OCI-LY3 (cell line): Measurements from ENCODE around the gene MT1HL1.

Experiments
- H2AFZ ChIP-seq: fragments of 200-600, 300-600 bp; shearing (Covaris generic); 2 replicates; pipeline ENCODE4 v1.6.0; 2014; ENCODE audit warnings: antibody characterized with exemption, low read depth, low read length
- H3K27ac ChIP-seq: fragments of 200-600, 300-600 bp; sonication (generic); 2 replicates; pipeline ENCODE4 v1.5.1; 2014; ENCODE audit warnings: mild to moderate bottlenecking, low read length, moderate library complexity, mixed read lengths
- H3K27me3 ChIP-seq: fragments of 200-600, 300-600 bp; sonication (generic); 2 replicates; pipeline ENCODE4 v1.6.1; 2014; ENCODE audit warnings: low read depth, low read length, mixed read lengths
- H3K36me3 ChIP-seq: fragments of 200-600, 300-600 bp; sonication (generic); replicated peaks from 2 replicates; pipeline ENCODE3; 2014; ENCODE audit warnings: low read depth, low read length, mixed read lengths
- H3K4me1 ChIP-seq: fragments of 300-600, 200-600 bp; sonication (generic); 2 replicates; pipeline ENCODE4 v1.6.1; 2014; ENCODE audit warnings: low read length, mixed read lengths
- H3K4me2 ChIP-seq: fragments of 200-600, 300-600 bp; sonication (generic); 2 replicates; pipeline ENCODE4 v1.6.1; 2014; ENCODE audit warnings: low read length, mixed read lengths
- H3K4me3 ChIP-seq: fragments of 300-600, 200-600 bp; sonication (generic); 2 replicates; pipeline ENCODE4 v1.5.1; 2014; ENCODE audit warnings: antibody characterized with exemption, mild to moderate bottlenecking, low read length, moderate library complexity
- H3K79me2 ChIP-seq: fragments of 300-600, 200-600 bp; shearing (Covaris generic); 2 replicates; pipeline ENCODE4 v1.6.1; 2014; ENCODE audit warnings: mild to moderate bottlenecking, low read length, mixed read lengths
- H3K9ac ChIP-seq: fragments of 300-600, 200-600 bp; shearing (Covaris generic); 2 replicates; pipeline ENCODE4 v1.6.0; 2014; ENCODE audit warnings: mild to moderate bottlenecking, low read length, moderate library complexity
- H3K9me3 ChIP-seq: fragments of 200-600, 300-600 bp; shearing (Covaris generic); 2 replicates; pipeline ENCODE4 v1.6.1; 2014; ENCODE audit warnings: low read length, mixed read lengths; ENCODE audit not compliant: insufficient read depth
- H4K20me1 ChIP-seq: fragments of 200-600, 300-600 bp; sonication (generic); 2 replicates; pipeline ENCODE4 v1.6.1; 2016; ENCODE audit warnings: low read length, mixed read lengths; ENCODE audit not compliant: insufficient read depth
- EZH2phosphoT487 ChIP-seq: fragments of 200-600 bp; shearing (Covaris generic); IDR thresholded peaks from 2 replicates; pipeline ENCODE4 v1.6.1; 2018; ENCODE audit warnings: antibody characterized with exemption, mixed run types, low read depth
- TF ChIP-seq, protein P1 (sequence below): fragments of 200-600, 300-600 bp; sonication (generic); IDR thresholded peaks from 2 replicates; pipeline ENCODE4 v1.5.1; 2014; ENCODE audit warnings: antibody characterized with exemption, low read length, low read depth

Gene MT1HL1

DNA sequence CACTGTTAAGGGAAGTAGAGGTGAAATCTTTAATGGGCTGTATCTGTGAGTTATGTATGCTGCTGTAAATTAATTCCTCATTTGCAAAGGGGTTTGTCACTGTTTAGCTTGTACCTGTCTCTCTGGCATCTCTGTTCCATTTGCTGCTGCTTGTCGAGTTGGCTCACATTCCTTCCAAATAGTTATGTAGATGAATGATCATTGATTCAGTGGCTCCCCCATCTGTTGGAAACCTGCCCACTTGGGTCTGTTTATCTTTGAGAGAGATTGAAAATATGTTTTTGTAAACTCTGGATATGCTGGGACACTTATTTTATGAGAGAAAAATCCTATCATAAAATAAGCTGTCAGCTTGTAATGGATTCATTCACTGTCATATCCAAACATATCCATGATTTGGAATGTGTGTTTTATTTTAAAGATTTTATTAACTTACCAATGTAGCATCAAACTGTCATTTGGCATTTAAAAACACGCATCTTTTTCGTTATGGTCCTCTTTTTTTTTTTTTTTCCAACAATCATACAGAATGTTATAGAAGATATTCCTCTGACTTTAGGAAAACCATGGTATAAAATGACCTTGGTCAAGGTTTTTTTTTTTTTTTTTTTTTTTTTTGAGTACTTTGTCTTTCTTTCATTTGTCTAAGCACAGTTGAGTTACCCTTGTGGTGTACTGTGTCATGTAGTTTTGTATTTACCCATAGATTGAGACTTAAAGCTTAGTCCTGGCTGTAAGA lies 41.2 kb upstream of the MT1HL1 start:
- no peaks in the 10 kb centered on the region for H4K20me1 ChIP-seq
- no peak overlapping the region for H3K27ac ChIP-seq
- TF ChIP-seq, protein P1, sequence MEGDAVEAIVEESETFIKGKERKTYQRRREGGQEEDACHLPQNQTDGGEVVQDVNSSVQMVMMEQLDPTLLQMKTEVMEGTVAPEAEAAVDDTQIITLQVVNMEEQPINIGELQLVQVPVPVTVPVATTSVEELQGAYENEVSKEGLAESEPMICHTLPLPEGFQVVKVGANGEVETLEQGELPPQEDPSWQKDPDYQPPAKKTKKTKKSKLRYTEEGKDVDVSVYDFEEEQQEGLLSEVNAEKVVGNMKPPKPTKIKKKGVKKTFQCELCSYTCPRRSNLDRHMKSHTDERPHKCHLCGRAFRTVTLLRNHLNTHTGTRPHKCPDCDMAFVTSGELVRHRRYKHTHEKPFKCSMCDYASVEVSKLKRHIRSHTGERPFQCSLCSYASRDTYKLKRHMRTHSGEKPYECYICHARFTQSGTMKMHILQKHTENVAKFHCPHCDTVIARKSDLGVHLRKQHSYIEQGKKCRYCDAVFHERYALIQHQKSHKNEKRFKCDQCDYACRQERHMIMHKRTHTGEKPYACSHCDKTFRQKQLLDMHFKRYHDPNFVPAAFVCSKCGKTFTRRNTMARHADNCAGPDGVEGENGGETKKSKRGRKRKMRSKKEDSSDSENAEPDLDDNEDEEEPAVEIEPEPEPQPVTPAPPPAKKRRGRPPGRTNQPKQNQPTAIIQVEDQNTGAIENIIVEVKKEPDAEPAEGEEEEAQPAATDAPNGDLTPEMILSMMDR = peak; percentile 35; the same call in 1 of the 2 replicates
- TF ChIP-seq EZH2phosphoT487 = no peak
- H3K36me3 ChIP-seq = no peaks in the 10 kb centered on the region
- H3K27me3 ChIP-seq = peaks cover 22% of the 10 kb centered on the region
- H3K9me3 ChIP-seq = no peaks in the 10 kb centered on the region
- no peak overlapping the region for H3K9ac ChIP-seq
- H3K4me3 ChIP-seq = no peak overlapping the region
- no peaks in the 10 kb centered on the region for H3K79me2 ChIP-seq
- no peak overlapping the region for H2AFZ ChIP-seq
- no peak overlapping the region for H3K4me2 ChIP-seq
- no peaks in the 10 kb centered on the region for H3K4me1 ChIP-seq

DNA sequence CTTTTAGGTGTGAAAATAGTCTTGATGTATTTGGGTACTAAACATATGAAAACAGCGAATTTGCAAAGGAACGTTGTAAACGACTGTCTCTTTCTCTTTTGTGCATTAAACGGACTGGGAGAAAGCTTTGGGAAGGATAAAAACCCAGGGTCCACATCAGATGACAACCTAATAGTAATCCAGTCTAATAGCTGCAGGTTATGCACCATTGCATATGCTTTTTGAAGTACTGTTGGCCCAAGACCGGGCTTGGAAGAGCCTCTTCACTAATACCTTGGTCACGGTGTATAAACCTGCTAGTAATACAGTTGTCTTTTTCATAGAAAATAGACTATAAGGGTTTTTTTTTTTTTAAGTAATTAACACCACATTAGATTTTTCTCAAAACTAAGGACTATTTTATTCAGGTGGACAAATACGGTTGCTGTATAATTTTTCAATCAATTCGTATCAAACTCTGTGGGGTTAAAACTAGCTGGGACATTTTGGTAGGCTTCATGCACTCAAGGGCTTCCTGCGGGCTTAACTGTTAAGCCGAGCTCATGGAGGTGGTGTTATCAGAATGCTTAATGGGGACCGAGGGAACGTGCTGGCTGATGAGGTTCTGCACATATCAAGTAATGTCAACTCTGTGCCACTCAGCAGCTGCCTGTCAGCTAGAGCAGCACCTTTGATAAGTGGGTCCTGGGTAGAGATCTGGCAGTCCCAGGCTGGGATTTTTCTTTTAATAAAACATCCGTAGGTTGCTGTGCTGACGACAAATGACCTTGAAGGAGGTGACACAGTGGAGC lies 39.8 kb upstream of the MT1HL1 start:
- Histone ChIP-seq H3K79me2 (no peaks in the 10 kb centered on the region), H3K9ac (no peak overlapping the region), H3K27me3 (peaks cover 19% of the 10 kb centered on the region), H3K27ac (no peak overlapping the region), H3K4me3 (no peak overlapping the region), H2AFZ (no peak overlapping the region), H3K4me2 (no peak overlapping the region), H3K36me3 (no peaks in the 10 kb centered on the region), H4K20me1 (no peaks in the 10 kb centered on the region), H3K4me1 (no peaks in the 10 kb centered on the region), H3K9me3 (no peaks in the 10 kb centered on the region)
- TF ChIP-seq, protein P1 = no peak
- no peak for TF ChIP-seq EZH2phosphoT487

DNA sequence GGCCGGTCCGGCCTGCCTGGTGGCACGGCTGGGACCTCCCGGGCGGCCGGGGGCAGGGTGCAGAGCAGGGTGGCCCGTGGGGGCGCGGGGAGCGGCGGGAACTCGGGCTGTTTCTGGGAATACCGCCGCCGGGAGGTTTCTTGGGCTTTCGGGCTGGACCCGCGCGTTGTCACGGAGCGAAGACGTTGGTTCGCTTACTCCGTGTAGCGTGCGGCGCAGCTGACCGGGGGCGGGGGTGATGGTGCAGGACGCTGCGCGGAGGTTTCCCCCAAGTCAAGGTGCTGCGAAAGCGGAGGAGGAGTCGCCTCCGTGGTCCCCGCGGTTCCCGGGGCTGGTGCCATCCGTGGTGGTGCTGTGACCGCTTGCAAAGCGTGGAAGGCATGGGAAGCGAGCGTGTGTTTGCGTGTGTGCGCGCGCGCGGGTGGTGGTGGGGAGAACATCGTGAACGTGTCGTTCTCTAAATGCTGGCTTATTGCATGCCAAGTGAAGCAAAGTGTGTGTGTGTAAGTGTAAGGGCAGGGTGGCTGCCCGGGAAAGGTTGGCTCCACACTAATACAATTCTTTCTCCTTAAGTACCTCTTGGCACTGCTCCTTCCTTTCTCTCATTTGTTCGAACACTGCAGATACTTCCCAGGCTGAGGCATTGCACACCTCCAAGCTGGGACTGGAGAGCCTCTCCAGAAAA lies 38.8 kb upstream of the MT1HL1 start:
- Histone ChIP-seq H3K36me3 (no peaks in the 10 kb centered on the region), H3K4me3 (no peak overlapping the region), H3K4me2 (no peak overlapping the region), H3K27ac (no peak overlapping the region), H4K20me1 (no peaks in the 10 kb centered on the region), H3K9me3 (no peaks in the 10 kb centered on the region), H3K4me1 (no peaks in the 10 kb centered on the region), H3K9ac (no peak overlapping the region), H3K79me2 (no peaks in the 10 kb centered on the region), H3K27me3 (peaks cover 19% of the 10 kb centered on the region), H2AFZ (no peak overlapping the region)
- TF ChIP-seq, protein P1 = no peak
- TF ChIP-seq EZH2phosphoT487 = no peak

DNA sequence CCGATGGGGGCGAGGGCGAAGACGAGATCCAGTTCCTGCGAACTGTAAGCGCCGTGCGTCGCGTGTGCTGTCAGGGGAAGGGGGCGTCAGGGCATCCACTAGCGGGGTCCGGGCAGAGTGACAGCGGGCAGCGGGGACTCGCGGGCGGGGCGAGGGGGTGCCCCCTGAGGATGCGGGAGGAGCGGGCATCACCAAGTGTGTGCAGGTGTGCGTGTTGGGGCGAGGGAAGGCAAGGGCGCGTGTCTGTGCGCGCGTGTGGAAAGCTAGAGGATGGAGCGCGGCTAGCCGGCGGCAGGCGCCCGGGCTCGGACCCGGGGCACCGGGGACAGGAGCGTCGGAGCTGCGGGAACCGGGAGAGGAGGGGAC lies 38.3 kb upstream of the MT1HL1 start:
- Histone ChIP-seq H3K36me3 (no peaks in the 10 kb centered on the region), H3K4me2 (no peak overlapping the region), H3K27me3 (peaks cover 16% of the 10 kb centered on the region), H3K79me2 (no peaks in the 10 kb centered on the region), H3K4me1 (no peaks in the 10 kb centered on the region), H3K4me3 (no peak overlapping the region), H3K9me3 (no peaks in the 10 kb centered on the region), H2AFZ (no peak overlapping the region), H3K9ac (no peak overlapping the region), H3K27ac (no peak overlapping the region), H4K20me1 (no peaks in the 10 kb centered on the region)
- TF ChIP-seq, protein P1 = no peak
- no peak for TF ChIP-seq EZH2phosphoT487
